GM23248 (cell line): ENCODE measurements around the gene TPK1. TPM values are rescaled to one million over a fixed set of nuclear protein-coding genes. Genes with fewer than 3 reads are reported as not detected.

Experiments
- DNase-seq: peaks from one replicate; pipeline ENCODE4 v3.0.0-alpha.2; 2015
- H2AFZ ChIP-seq: fragments of 200-600 bp; sonication (generic); 2 replicates; pipeline ENCODE4 v1.6.1; 2016; ENCODE audit warnings: antibody characterized with exemption
- H3F3A ChIP-seq: fragments of 200-600 bp; sonication (generic); 2 replicates; pipeline ENCODE4 v1.6.1; 2016; ENCODE audit warnings: mild to moderate bottlenecking, antibody characterized with exemption, mixed run types; ENCODE audit not compliant: insufficient read depth
- H3K27ac ChIP-seq: fragments of 200-600 bp; sonication (generic); 2 replicates; pipeline ENCODE4 v1.5.1; 2016; ENCODE audit warnings: mild to moderate bottlenecking
- H3K27me3 ChIP-seq: fragments of 200-600 bp; sonication (generic); replicated peaks from 2 replicates; pipeline ENCODE4 v1.6.1; 2016; ENCODE audit warnings: mild to moderate bottlenecking; ENCODE audit not compliant: insufficient read depth
- H3K36me3 ChIP-seq: fragments of 200-600 bp; sonication (generic); 2 replicates; pipeline ENCODE4 v1.6.1; 2016; ENCODE audit warnings: low read depth, mild to moderate bottlenecking
- H3K4me1 ChIP-seq: fragments of 200-600 bp; sonication (generic); 2 replicates; pipeline ENCODE4 v1.6.1; 2016; ENCODE audit warnings: mild to moderate bottlenecking; ENCODE audit not compliant: insufficient read depth
- H3K4me2 ChIP-seq: fragments of 200-600 bp; sonication (generic); one replicate; pipeline ENCODE4 v1.6.1; 2016; ENCODE audit warnings: mild to moderate bottlenecking; ENCODE audit not compliant: unreplicated experiment
- H3K4me3 ChIP-seq: fragments of 200-600 bp; sonication (generic); 2 replicates; pipeline ENCODE4 v1.5.1; 2016; ENCODE audit warnings: mild to moderate bottlenecking
- H3K79me2 ChIP-seq: fragments of 200-600 bp; sonication (generic); 2 replicates; pipeline ENCODE4 v1.6.1; 2016; ENCODE audit warnings: mild to moderate bottlenecking; ENCODE audit not compliant: insufficient read depth
- H3K9ac ChIP-seq: fragments of 200-600 bp; sonication (generic); 2 replicates; pipeline ENCODE4 v1.6.1; 2016; ENCODE audit warnings: mild to moderate bottlenecking
- H3K9me2 ChIP-seq: fragments of 200-600 bp; sonication (generic); 2 replicates; pipeline ENCODE4 v1.6.1; 2016; ENCODE audit warnings: mixed run types, mild to moderate bottlenecking, moderate library complexity; ENCODE audit not compliant: insufficient read depth
- H3K9me3 ChIP-seq: fragments of 200-600 bp; sonication (generic); one replicate; pipeline ENCODE4 v1.6.1; 2017; ENCODE audit warnings: low read depth
- H4K20me1 ChIP-seq: fragments of 200-600 bp; sonication (generic); 2 replicates; pipeline ENCODE4 v1.6.0; 2016; ENCODE audit not compliant: insufficient read depth
- EZH2 ChIP-seq: fragments of 200-600 bp; sonication (generic); IDR thresholded peaks from 2 replicates; pipeline ENCODE4 v1.6.1; 2018; ENCODE audit warnings: antibody characterized with exemption, mild to moderate bottlenecking; ENCODE audit not compliant: insufficient read depth, poor library complexity, severe bottlenecking
- EZH2phosphoT487 ChIP-seq: fragments of 200-600 bp; sonication (generic); IDR thresholded peaks from 2 replicates; pipeline ENCODE4 v1.6.1; 2018; ENCODE audit warnings: antibody characterized with exemption, moderate library complexity, mild to moderate bottlenecking, low read depth; ENCODE audit not compliant: insufficient read depth
- WGBS, 2 experiments: methylation state at CpG; one replicate each; pipeline ENCODE4 v1.1.6; 2015 to 2017; ENCODE audit warnings: low lambda C conversion rate in 2 of 2, low coverage in 1 of 2; ENCODE audit errors: missing lambda C conversion rate in 2 of 2; 5-methylcytosine and 5-hydroxymethylcytosine counted together
- in situ Hi-C: fragments of 300-500 bp; cut with MboI; formaldehyde crosslinking; loops from 2 replicates; pipeline ENCODE4 v1.15.0; 2020
- polyA plus RNA-seq: library from polyadenylated mRNA; unstranded; fragments of >200 nt; fragmentation: Nextera tagmentation; extraction: Ambion mirVana; gene quantifications from 2 replicates; pipeline ENCODE4 v1.2.1, GENCODE V29; 2016
- total RNA-seq: library from RNA; depleted of rRNA; stranded (reverse); fragments of >200 nt; shearing (Covaris generic); gene quantifications from 2 replicates; pipeline ENCODE4 v1.2.3, GENCODE V29; 2014

TPK1 gene
- total and polyA plus RNA-seq, 2 experiments from 2014 or later: 2.9 to 3.7 TPM

DNA sequence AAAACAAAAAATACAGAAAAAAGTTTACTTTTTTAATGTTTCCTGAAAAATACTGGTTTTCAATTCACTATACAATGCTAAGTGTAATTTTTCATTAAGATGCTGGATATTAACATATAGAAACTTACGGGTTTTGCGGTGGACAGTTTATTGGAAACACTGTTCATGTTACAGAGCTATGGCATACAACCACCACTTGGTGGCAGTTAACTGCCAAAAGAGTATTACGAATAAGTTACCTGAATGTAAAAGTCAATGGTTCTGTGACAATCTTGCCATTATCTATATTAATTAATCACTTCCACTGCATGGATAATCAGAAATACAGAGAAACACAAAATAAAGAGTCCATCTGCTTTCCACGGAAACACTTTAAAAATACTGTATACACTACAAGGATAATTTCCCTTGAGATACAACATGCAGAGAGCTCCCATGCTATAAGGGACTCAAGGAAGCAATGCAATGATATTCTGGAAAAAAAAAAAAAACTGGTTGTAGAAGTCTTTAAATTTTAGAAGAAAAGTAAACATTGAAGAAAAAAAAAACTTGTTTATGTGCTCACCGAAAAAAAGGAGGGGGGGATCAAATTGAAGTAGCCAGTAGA lies 97.0 kb downstream of the TPK1 start:
- Histone ChIP-seq H3K27ac (no peak overlapping the region), H3K9ac (no peak overlapping the region), H3K9me3 (no peaks in the 10 kb centered on the region), H3F3A (no peaks in the 10 kb centered on the region), H3K36me3 (no peaks in the 10 kb centered on the region), H3K4me1 (no peaks in the 10 kb centered on the region), H3K9me2 (no peaks in the 10 kb centered on the region), H3K4me2 (peak overlapping the region; percentile 57), H3K27me3 (no peaks in the 10 kb centered on the region), H2AFZ (no peak overlapping the region), H4K20me1 (no peaks in the 10 kb centered on the region), H3K4me3 (no peak overlapping the region), H3K79me2 (no peaks in the 10 kb centered on the region)
- in situ Hi-C loops: no loop called here
- WGBS, 2 experiments: 3 to 4% methylated on average over 5 of the region's 5 CpGs
- TF ChIP-seq EZH2 (no peak), EZH2phosphoT487 (no peak)
- peak; percentile 50 for DNase-seq

DNA sequence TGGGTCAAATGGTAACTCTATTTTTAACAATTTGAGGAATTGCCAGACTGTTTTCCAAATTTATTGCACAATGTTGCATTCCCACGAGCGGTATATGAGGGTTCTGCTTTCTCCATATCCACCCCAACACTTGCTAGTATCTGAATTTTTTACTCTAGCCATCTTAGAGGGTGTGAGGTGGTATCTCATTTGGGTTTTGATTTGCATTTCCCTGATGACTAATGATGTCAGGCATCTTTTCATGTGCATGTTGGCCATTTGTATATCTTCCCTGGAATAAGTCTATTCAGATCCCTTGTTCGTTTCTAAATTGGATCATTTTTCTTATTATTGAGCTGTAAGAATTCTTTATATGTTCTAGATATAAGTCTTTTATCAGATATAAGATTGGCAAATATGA lies 97.7 kb downstream of the TPK1 start:
- Histone ChIP-seq H2AFZ (no peak overlapping the region), H3K9me3 (no peaks in the 10 kb centered on the region), H3K9me2 (no peaks in the 10 kb centered on the region), H3K4me2 (no peak overlapping the region), H3K4me3 (no peak overlapping the region), H3F3A (no peaks in the 10 kb centered on the region), H3K27ac (no peak overlapping the region), H3K27me3 (no peaks in the 10 kb centered on the region), H4K20me1 (no peaks in the 10 kb centered on the region), H3K79me2 (no peaks in the 10 kb centered on the region), H3K9ac (no peak overlapping the region), H3K4me1 (no peaks in the 10 kb centered on the region), H3K36me3 (no peaks in the 10 kb centered on the region)
- no peak for TF ChIP-seq EZH2phosphoT487
- no peak for TF ChIP-seq EZH2
- in situ Hi-C loops: no loop called here
- WGBS, 2 experiments: 8 to 15% methylated on average over 3 of the region's 3 CpGs
- no peak for DNase-seq

DNA sequence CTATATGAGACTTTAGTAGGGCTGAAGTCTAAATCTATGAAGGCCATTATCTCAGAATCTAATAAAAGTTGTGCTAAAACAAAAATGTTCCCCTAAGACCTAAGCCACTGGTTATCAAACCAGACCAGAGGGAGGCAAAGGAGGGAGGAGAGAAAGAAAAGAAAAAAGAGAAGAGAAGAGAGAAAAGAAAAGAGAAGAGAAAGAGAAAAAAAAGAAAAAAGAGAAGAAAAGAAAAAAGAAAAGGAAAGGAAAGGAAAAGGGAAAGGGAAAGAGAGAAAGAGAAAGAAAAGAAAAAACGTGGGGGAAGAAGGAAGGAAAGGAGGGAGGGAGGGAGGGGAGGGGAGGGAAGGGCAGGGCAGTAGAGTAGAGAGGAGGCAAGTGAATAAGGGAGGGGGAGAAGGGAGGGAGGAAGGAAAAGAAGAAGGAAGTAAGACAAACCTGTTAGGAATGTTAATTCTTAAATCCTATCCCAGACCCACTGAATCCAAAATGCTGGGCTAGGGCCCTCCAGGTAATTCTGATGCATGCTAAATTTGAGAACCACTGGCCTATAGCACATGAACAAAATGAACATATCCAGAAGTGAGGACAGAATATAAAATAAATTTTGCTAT lies 98.9 kb downstream of the TPK1 start:
- H3F3A ChIP-seq: no peaks in the 10 kb centered on the region
- DNase-seq: no peak
- WGBS, 2 experiments: 15 to 75% methylated on average over 1 of the region's 1 CpG
- no peaks in the 10 kb centered on the region for H4K20me1 ChIP-seq
- TF ChIP-seq EZH2phosphoT487 (no peak), EZH2 (no peak)
- in situ Hi-C loops: no loop called here
- H3K4me3 ChIP-seq: no peak overlapping the region
- no peak overlapping the region for H3K9ac ChIP-seq
- H3K9me3 ChIP-seq: no peaks in the 10 kb centered on the region
- H3K27ac ChIP-seq: no peak overlapping the region
- no peaks in the 10 kb centered on the region for H3K9me2 ChIP-seq
- H3K4me1 ChIP-seq: no peaks in the 10 kb centered on the region
- H3K79me2 ChIP-seq: no peaks in the 10 kb centered on the region
- no peak overlapping the region for H3K4me2 ChIP-seq
- H3K27me3 ChIP-seq: no peaks in the 10 kb centered on the region
- H2AFZ ChIP-seq: no peak overlapping the region
- H3K36me3 ChIP-seq: no peaks in the 10 kb centered on the region

DNA sequence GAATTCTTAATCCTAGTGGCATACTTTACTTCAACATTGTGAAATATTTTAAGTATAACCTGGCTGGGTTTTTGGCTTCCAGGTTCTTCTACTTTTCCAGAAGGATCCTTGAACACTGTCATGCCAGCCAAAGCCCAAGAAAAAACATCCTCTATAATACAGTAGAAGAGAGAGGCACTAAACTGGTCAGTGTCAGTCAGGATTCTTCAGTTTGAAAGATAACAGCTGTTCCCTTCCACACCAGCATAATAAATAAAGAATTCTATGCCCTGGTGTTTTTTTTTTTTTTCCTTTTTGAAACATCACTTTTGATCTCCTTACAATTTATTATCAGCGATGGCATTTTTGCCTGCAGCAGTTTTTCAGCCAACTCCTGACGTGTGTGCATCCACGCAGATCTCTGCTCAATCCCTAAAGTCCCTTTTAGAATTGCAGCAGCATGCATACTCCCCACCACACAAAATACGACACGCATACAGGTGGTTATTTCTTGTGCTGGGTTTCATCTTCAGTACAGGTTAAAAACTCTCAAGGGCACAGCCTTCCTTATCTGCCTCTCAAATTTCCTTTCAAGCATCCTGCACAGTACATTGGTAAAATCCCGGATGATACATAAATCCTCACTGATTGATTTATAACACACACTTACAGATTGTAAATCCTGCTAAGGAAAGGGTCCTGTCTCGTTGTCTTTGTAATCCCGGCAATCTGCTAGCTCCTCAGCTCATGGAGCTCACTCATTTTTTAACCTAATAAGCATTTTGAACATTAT lies 100.2 kb downstream of the TPK1 start:
- Histone ChIP-seq H3K9ac (no peak overlapping the region), H3K27ac (no peak overlapping the region), H3K4me3 (no peak overlapping the region), H3K79me2 (no peaks in the 10 kb centered on the region), H3K4me2 (no peak overlapping the region), H3K36me3 (no peaks in the 10 kb centered on the region), H3K27me3 (no peaks in the 10 kb centered on the region), H3K9me3 (no peaks in the 10 kb centered on the region), H3K4me1 (no peaks in the 10 kb centered on the region), H3F3A (no peaks in the 10 kb centered on the region), H2AFZ (no peak overlapping the region), H4K20me1 (no peaks in the 10 kb centered on the region), H3K9me2 (no peaks in the 10 kb centered on the region)
- no peak for DNase-seq
- 70 to 79% methylated on average over 8 of the region's 8 CpGs for WGBS, 2 experiments
- no peak for TF ChIP-seq EZH2phosphoT487
- TF ChIP-seq EZH2: no peak
- in situ Hi-C loops: no loop called here
